A673 (cell line): Measurements from ENCODE around the gene ZNF432.

Experiments used
- CTCF ChIP-seq: fragments of 300-800, 200-600 bp; sonication (generic); conservative IDR thresholded peaks from 2 replicates; pipeline ENCODE4 v1.5.1; 2017; ENCODE audit warnings: low read depth, mild to moderate bottlenecking, antibody characterized with exemption, low read length, moderate library complexity, mixed read lengths
- EZH2 ChIP-seq: fragments of 200-600 bp; sonication (generic); IDR thresholded peaks from 2 replicates; pipeline ENCODE4 v1.6.1; 2017; ENCODE audit warnings: borderline replicate concordance, low read depth, mild to moderate bottlenecking, mixed read lengths, antibody characterized with exemption, low read length; ENCODE audit not compliant: poor library complexity, severe bottlenecking

DNA sequence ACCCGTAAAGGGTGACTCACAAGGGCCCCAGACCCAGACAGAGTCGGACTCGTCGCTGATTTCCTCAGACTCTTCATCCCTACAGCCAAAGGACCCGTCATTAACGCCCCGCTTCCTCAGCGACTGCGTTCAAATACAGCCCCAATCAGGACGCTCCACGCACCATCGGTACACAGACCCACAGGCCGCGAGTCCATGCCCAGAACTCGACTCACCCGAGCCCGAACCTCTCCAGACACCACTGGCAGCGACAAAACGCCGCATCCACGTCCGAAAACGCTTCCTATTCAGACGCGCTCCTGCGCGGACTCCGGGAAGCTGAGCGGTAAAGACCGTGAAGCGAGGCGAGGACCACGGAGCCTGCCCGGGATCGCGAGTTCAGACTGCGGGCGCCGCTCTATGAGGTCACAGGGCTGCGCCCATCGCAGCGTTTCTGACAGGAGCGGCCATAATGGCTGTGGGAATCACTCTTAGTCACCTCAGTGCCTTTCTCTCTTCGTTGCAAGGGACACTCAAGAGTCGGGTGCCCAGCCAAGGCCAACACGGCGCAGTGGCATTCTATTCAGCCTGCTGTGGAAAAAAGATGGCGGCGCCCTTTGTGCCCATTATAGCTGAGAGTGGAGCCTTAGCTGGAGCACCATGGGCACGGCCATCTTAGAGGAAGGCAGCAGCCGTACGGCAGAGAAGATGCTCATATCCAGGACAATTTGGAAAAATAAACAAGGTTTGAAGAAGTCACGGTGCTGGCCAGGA, 20.4 kb downstream of the ZNF432 start, which contains the start of gene ZNF614:
- TF ChIP-seq EZH2 (no peak), CTCF (no peak)
